Muscle of back (tissue), 13 donors: Measurements from ENCODE around the gene ZBTB32. TPM values are rescaled to one million over a fixed set of nuclear protein-coding genes. Genes with fewer than 3 reads are reported as not detected.
"Not testable (repeated sequence)": the region's sequence is repeated elsewhere in the genome, so short reads cannot be mapped to it uniquely, and the experiment has no call there.

Experiments used
- DNase-seq, 3 donors: peaks; one replicate each; pipeline versions ENCODE4 v3.0.0 to v3.0.0-alpha.2; 2013
- long read RNA-seq, 9 donors: transcript quantifications; one replicate each; lab custom pipeline, GENCODE V29; 2026
- polyA plus RNA-seq, 10 donors: library from polyadenylated mRNA; unstranded; fragments of 120-200 nt; gene quantifications; one replicate each; pipeline ENCODE4 v1.2.1, GENCODE V29; 2013; ENCODE audit not compliant: insufficient read length in 10 of 10

Gene ZBTB32, protein sequence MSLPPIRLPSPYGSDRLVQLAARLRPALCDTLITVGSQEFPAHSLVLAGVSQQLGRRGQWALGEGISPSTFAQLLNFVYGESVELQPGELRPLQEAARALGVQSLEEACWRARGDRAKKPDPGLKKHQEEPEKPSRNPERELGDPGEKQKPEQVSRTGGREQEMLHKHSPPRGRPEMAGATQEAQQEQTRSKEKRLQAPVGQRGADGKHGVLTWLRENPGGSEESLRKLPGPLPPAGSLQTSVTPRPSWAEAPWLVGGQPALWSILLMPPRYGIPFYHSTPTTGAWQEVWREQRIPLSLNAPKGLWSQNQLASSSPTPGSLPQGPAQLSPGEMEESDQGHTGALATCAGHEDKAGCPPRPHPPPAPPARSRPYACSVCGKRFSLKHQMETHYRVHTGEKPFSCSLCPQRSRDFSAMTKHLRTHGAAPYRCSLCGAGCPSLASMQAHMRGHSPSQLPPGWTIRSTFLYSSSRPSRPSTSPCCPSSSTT
- under 1 TPM in 5 of 10 donors, not detected in 5; 0.08 to 0.59 (median 0.25) TPM for polyA plus RNA-seq
- long read RNA-seq, donor 1 = 0 reads
- long read RNA-seq, donor 2 = 0 reads
- long read RNA-seq, donor 3 = 0 reads
- long read RNA-seq, donor 4 = 0 reads
- long read RNA-seq, donor 5 = 0 reads
- long read RNA-seq, donor 6 = 0 reads
- long read RNA-seq, donor 7 = 0 reads
- long read RNA-seq, donor 8 = 0 reads
- long read RNA-seq, donor 9 = 0 reads

DNA sequence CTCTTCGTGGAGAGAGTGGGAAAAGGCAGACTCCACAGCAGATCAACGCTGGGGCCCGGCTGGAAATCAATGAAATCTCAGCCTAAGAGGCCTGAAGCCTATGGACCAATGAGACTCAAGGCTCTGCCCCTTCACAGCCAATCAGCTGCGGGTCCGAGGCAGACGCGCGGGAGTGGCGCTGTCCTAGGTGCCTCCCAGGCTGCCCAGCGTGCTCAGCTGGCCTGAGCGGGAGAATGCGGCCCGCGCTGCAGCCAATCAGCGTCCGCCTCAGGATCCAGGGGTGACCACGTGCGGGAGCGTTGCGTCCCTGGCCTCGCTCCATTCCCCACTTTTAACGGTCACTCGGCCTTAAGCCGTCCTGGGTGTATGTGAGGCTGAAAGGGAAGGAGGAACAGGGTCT is at the start of gene ZBTB32:
TSS of gene ZBTB32 (plus strand) at position 341 of the 400 bp plus-strand sequence. CDS start 10,069 bp downstream, outside the sequence.
- peak in 2 of 3 donors; percentile 25 to 53 for DNase-seq

DNA sequence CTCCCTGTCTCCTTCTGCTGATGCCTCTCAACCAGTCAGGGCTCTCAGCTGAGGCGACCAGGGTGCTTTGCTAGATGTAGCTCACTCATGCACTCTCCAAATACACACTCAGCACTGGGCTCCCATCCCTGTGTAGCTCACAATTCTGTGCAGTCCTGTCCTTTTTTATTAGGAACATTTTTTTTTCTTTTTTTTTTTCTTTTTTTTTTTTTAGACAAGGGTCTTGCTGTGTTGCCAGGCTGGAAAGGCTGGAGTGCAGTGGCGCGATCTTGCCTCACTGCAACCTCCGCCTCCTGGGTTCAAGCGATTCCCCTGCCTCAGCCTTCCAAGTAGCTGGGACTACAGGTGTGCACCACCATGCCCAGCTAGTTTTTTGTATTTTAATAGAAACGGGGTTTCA is 49.5 kb upstream of the ZBTB32 start:
- not testable (repeated sequence) for DNase-seq

DNA sequence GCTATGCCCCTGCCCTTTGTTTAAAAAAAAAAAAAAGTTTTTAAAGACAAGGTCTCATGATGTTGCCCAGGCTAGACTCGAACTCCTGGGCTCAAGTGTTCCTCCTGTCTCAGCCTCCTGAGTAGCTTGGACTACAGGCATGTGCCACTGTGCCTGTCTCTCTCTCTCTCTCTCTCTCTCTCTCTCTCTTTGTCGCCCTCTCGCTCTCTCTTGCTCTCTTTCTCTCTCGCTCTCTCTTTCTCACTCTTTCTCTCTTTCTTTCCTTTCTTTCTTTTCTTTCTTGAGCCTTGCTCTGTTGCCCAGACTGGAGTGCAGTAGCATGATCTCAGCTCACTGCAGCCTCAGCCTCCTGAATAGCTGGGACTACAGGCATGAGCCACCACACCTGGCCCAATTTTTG is 48.8 kb upstream of the ZBTB32 start:
- no peak for DNase-seq

DNA sequence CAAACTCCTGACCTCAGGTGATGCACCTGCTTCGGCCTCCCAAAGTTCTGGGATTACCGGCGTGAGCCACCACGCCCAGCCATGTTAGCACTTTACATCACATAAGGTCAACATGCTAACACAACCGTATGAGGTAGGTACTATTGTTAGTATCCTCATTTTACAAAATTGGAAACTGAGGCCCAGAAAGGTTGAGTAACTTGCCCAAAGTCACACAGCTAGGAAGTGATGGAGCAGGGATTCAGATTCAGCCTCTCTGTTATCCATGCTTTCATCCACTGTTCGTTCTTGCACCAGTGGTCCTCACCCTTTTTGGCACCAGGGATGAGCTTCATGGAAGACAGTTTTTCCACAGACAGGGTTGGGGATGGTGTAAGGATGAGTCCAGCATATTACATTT is 47.7 kb upstream of the ZBTB32 start:
- DNase-seq = no peak

DNA sequence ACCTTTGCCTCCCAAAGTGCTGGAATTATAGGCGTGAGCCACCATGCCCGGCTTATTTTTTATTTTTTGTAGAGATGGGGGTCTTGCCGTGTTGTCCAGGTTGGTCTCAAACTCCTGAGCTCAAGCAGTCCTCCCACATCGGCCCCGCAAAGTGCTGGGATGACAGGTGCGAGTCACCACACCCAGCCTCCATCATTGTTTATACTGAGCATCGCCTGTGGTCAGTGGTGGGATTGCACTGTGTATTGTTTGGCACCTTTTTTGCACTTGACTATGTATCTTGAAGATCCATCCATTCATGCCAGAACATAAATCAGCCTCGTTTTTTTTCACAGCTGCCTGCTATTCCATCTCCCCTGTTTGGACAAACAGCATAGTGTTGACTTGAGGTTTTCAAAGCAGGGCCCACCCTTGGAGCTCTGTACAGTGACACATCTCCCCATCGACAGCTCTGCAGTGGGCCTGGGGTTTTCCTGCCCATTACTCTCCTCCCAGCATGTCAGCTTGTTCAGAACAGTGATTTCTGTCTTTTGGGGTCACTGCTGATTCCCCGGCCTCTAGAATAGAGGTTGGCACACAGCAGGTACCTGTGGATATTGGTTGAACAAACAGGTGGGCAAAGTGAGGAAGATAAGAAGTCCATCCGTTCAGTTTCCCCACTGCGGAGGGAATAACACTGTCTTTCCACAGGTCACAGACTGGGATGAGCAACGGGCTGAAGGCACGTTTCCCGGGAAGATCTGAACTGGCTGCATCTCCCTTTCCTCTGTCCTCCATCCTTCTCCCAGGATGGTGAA is 46.3 kb upstream of the ZBTB32 start:
- no peak for DNase-seq

DNA sequence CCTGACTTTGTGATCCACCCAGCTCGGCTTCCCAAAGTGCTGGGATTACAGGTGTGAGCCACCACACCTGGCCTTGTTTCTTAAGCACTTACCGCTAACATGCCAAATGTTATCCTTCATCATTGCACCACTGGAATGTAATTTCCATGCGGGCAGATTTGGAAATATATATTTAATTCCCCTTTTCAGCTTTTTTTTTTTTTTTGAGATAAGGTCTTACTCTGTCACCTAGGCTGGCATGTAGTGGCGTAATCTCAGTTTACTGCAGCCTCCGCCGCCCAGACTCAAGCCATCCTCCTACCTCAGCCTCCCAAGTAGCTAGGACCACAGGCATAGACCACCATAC is 42.4 kb upstream of the ZBTB32 start:
- no peak for DNase-seq

DNA sequence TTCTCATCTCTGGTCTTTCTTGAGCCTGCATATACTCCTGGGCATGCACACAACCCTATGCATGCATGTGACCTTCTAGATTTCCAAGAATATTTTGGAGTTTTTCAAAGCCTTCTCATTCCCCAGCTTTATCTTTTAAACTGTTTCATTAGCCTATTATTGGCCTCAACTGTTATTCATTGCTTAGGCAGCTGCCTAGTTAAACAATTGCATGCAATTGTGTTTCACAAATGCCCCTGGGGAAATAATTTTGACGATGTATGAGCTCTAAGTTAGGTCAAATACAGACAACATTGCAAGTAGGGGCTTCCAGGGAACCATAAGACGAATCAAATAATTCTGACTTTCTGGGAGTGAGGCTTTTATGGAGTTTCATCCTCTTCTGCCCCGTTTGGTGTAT is 40.4 kb upstream of the ZBTB32 start:
- DNase-seq = no peak

DNA sequence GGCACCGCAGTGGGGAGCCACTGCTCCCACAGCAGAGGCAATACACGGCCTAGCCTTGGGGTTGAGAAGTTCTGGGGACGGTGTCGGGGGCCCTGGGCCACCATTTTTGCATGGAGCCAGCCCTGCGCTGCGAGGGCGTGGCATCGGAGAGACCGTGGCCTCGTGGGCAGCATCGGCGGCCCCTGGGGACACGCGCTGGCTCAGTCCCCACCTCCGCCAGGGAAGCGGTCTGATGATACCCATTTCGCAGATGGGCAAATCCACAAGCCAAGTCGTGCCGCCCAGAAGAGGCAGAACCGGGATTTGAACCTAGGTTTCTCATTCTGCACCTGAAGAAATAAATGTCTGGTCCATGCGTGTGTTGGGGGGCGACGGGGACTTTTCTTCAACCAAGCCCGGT is 39.2 kb upstream of the ZBTB32 start:
- DNase-seq = no peak

DNA sequence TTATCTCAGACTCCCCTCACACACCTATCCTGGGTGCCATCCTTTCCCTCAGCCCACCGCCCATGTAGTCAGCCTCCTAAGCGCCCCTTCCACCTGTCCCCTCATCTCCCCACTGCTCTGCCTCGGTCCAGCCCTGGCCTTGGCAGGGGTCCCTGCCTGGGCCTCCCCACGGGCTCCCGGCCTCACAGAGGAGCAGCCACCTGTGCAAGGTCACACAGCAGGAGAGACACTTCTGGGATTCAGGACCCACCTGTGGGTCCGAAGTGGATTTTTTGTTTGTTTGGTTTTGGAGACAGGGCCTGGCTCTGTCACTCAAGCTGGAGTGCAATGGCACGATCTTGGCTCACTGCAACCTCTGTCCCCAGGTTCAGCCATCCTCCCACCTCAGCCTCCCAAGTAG is 38.8 kb upstream of the ZBTB32 start:
- no peak for DNase-seq

DNA sequence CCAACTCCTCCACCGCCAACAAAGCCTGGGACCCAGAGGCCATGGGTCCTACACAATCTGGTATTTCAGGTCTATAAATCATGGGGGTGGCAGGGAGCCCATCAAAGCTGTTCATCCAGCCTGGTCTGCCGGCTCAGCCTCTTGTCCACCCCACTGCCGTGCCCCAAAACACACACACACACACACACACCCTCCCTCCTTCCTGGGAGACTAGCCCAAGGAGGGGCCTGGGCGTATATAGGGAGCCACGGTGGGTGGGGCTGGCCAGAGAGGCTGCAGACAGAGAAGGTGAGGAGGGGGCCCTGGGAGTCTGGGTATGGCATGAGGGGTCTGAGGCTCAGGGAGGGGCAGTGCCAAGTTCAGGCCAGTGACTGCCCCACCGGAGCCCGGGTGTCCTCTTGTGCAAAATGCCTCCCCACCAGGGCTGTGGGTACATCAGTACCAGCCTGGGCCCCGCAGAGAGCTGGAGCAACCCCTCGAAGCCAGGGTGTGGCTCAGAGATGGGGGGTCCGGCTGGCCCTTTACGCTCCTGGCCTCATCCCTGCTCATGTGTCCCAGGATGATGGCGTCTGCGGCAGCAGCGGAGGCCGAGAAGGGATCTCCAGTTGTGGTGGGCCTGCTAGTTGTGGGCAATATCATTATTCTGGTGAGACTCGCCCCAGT is 38.0 kb upstream of the ZBTB32 start, which contains the start of gene UPK1A:
TSS of gene UPK1A (plus strand) at position 267 of the 663 bp plus-strand sequence. CDS start at position 563, 296 bp downstream.
- DNase-seq = no peak

DNA sequence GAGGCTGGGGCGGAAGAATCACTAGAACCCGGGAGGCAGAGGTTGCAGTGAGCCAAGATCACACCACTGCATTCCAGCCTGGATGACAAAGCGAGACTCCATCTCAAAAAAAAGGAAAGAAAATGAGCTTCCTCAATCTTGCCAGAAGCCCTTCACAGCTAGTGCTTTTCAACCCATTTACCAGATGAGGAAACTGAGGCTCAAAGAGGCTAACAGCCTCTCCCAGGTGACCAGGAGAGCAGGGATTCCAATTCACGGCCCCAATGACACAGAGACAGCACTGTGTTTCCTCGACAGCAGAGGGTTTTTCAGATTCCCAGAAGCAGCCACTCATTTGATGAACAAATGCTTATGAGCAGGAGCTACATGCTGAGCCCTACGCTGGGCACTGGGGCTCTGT is 34.8 kb upstream of the ZBTB32 start:
- DNase-seq = no peak

DNA sequence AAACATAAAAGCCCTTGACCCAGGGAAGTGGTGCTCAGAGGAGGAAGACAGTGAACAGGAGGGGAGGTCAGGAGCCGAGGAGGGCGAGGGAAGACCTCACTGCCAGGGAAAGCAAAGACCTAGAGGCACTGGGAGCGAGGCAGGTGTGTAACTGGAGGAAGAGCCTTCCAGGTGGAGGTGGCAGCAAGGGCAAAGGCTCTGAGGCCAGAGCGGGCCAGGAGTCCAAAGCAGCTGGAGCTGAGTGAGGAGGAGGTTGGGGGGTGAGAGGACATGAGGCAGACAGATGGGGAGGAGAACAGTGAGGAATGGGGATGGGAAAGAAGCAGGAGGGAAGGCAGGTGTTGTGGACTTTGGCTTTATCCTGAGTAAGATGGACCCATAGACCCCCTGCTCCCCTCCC is 34.4 kb upstream of the ZBTB32 start:
- no peak for DNase-seq

DNA sequence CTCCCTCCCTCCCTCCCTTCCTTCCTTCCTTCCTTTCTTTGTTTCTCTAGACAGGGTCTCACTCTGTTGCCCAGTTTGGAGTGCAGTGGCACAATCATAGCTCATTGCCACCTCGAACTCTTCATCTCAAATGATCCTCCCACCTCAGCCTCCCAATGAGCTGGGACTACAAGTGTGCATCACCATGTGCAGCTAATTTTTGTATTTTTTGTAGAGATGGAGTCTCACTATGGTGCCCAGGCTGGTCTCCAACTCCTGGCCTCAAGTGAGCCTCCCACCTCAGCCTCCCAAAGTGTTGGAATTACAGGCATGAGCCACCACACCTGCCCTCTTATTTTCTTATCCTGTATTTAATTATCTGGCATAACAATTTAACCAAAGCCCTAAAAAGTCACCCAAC is 33.7 kb upstream of the ZBTB32 start:
- DNase-seq = no peak

DNA sequence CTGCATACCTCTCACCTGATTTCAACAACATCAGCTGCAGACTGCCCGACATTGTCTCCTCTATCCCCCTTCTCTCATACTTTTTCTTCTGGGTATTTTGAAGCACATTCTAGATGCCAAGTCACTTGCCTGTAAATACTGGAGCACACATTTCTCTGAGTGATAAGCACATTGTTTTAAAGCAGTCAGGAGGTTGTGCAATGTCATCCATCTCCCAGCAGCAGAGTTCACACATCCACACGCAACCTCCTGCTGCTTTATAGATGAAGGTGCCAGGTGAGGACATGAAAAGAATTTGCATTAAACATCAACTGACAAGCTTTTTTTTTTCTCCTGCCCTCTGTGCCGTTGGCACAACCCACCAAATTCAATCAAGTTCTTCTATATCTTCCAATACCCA is 32.5 kb upstream of the ZBTB32 start:
- DNase-seq = no peak

DNA sequence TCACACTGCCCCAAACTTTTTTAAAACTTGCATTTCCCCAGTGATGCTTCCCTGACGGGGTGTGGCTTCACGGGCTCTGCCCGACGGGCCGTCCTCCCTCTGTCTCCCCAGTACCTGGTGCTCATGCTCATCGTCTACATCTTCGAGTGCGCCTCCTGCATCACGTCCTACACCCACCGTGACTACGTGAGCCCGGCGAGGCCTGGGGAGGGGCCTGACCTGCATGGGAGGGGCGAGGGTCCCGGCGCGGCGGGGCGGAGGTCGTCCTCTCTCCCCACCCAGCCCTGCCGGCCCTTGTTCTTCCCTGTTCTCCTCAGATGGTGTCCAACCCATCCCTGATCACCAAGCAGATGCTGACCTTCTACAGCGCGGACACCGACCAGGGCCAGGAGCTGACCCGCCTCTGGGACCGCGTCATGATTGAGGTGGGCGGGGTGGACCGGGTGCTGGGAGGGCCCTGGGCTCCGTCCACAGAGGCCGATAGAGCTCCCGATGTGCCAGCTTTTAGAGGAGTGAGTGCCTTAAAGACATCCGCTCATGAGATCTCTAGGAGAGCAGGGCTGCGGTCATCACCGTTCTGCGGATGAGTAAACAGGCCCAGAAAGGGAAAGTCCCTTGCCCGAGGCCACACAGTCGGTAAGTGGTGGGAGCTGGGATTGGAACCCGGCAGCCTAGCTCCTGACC is 31.1 kb upstream of the ZBTB32 start:
- DNase-seq = no peak

DNA sequence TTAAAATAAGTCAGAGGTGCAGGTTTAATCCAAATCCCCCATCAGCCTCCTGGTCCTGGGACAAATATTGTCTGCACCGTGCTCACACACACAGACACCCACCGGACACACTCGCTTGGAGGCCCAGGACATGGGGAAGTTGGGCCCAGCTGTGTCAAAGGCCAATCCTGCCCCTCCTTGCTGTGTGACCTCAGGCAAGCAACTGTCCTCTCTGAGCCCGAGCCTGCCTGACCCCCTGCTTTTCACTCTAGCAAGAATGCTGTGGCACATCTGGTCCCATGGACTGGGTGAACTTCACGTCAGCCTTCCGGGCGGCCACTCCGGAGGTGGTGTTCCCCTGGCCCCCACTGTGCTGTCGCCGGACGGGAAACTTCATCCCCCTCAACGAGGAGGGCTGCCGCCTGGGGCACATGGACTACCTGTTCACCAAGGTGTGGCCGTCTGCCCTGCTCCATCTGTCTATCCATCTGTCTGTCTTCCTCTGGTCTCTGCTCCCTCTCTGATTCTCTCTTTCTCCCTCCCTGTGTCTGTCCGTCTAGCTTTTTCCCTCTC is 28.7 kb upstream of the ZBTB32 start:
- DNase-seq = no peak

DNA sequence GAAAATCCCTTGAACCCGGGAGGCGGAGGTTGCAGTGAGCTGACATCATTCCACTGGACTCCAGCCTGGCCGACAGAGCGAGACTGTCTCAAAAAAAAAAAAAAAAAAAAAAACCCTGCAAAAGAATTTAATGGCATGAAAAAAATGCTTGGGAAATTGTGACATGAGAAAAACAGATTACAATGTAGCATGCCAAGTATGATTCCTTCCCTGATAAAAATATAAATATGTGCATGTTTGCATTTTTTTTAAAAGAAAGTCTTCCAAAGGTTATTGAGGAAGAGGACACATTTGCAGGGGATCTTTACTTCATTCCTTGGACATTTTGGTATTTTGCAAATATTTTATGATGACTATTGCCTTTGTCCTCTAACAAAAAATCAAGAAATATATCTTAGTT is 14.5 kb upstream of the ZBTB32 start:
- no peak for DNase-seq

DNA sequence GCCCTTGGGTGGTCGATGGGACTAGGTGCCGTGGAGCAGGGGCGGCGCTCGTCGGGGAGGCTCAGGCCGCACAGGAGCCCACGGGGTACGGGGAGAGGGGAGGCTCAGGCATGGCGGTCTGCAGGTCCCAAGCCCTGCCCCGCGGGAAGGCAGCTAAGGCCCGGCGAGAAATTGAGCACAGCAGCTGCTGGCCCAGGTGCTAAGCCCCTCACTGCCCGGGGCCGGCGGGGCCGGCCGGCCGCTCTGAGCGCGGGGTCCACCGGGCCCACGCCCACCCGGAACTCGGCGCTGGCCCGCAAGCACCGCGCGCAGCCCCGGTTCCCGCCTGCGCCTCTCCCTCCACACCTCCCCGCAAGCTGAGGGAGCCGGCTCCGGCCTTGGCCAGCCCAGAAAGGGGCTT is 13.3 kb upstream of the ZBTB32 start:
- not testable (repeated sequence) for DNase-seq

DNA sequence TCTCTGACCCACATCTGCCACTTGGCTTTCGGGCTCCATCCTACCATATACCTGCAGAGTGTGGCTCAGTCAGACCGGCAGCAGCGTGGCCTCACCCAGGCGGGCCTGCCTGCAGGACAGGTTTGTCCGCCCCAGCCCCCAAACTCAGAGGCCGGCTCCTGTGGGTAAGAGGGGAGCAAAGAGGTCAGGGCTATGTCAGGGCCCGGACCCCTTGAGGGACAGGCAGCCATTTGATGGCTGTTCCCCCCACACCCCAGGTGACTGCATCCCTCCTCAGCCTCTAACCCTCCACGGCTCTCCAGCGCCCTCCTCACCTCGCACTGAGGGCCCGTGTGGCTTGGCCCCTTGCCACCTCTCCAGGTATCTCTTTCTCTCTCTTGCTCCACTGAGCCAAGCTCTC is 12.3 kb upstream of the ZBTB32 start:
- no peak for DNase-seq

DNA sequence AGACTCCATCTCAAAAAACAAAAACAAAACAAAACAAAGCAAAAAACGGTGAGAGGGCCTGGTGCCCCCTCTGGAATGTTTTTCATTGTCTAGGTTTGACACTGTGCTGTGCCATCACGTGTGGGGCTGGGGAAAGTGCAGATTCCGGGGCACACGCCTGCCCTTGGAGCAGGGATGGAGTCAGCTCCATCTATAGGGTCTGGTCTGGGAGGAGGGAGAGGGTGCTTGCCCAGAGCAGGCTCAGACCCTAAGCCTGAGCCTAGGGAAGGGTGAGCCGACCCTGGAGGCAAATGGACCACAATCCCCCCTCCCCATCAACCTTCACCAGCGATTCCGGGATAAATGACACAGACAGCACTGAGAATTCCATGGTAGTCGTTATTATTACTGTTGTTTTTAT is 10.9 kb upstream of the ZBTB32 start:
- DNase-seq = no peak
